NCI-H146 treated with DMSO at 0.1 percent for 48 hours (cell line): ENCODE results near the gene KCNAB1.

Source experiments
- DNase-seq: peaks from one replicate; lab custom pipeline; 2025; ENCODE audit not compliant: unreplicated experiment; lab: John Stamatoyannopoulos, UW

Gene KCNAB1

DNA sequence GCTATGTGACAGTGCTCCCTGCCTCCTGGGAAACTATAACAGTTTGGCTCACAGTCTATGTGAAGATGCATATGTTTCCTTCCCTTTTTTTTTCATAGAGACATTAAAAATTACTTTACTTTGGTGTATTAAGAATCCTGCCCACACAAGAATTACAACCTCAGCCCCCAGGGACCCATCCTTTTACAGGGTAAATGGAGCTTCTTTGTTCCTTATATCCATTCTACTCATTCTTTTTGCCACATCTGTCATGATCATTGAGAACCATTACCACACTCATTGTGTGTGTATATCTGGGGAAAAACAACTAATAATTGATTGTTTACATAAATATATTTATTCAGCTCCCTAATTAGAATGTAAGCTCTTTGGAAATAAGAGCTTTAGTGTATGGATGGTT lies 277.2 kb downstream of the KCNAB1 start:
- no peak for DNase-seq

- DNase-seq: no peak
Measured at GRCh38 chr3:156400062-156400461, 279.7 kb downstream of the KCNAB1 start.

GRCh38 chr3:156400735-156401134 lies 280.4 kb downstream of the KCNAB1 start:
- DNase-seq: no peak

DNA sequence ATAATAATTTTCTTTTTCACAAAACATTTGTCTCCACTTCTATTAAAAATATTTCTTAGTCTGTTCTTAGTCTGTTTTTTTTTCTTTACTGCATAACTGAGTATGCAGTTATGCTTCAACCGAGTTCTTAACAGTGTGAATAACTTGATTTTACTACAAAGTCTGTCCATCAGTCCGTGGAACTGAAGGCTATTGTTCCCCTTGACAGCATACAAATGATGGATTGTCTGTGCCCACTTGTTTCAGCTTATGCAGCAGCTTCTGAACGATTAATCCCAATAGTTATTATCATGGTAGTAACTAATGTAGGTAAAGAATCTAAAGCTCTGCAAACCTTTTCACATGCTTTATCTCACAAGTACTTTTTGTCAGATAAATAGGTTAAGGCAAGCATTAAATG lies 283.8 kb downstream of the KCNAB1 start:
- DNase-seq: no peak

DNA sequence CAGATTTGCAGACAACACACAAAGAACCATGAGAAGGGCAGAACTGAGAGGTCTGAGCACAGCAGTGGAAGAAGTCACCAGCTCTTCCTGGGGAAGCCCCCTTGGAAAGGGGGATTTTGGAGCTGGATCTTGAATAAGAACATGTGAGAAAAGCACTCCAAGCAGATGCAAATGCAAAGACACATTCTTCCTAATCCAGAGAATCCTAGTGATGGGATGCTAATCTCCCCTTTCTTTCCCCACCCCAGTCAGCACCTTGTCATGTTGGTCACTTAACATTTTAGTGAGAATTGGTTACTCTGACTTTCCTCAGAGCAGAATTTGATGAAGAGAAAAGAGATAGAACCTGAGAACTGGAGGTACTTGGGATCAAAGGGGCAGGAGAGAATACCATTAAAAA lies 286.0 kb downstream of the KCNAB1 start:
- DNase-seq: no peak

GRCh38 chr3:156407617-156408225 lies 287.3 kb downstream of the KCNAB1 start:
- no peak for DNase-seq

GRCh38 chr3:156409694-156410093 lies 289.3 kb downstream of the KCNAB1 start:
- DNase-seq: no peak

GRCh38 chr3:156412600-156412999 lies 292.2 kb downstream of the KCNAB1 start:
- DNase-seq: no peak

DNA sequence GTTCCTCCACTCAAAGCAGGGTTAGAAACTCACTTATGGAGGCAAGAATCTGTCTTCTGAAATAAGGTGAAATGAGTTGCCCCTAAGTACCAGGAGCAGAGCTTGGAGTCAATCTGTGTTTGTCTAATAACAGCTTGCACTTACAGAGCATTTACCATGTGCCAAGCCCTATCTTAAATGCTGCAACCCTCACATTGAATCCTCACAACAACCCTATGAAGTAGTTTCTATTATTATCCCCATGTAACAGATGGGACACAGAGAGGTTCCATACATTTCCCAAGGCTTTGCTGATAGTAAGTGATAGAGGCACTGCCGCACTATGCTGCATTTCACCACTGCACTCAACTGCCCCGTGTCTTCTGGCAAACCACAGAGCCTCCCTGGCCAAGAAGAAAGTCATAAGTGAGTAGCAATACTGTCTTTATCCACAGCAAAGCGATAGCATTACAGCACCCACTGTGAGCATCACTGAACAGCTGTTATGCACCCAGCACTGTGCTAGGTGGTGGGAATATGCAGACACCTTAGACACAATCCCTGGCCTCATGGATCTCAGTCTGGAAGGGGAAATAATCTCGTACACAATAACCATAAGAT lies 293.0 kb downstream of the KCNAB1 start:
- DNase-seq: no peak

DNA sequence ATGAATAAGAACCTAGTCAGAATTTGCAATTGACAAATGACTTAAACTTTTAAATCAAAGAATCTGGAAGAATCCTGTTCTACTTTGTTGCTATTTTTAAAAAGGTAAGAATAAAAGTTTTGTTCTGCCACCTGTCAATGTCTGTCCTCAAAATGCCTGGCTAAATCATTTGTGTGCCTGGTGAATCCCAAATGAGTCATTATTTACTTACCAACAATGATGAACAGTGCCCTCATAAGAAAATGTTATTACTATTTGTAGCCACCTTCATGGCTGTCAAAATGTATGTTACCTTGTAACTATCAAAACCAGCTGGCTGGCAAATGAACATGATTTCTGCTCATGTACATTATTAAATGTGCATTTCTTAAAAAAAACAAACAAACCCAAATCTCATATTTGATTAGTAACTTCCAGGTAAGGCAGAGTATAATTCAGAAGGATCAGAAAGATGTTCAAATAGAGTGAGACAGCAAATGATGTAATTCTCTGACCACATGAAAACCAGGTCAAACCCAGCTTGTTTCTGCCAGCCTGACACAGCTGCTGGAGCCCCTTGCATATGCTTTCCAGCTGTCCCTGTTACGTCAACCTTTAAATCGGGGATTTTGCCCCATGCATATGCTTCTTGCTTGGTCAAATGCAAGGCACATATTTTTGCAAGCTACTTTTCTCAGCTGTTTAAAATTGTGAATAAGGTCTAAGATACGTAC lies 296.6 kb downstream of the KCNAB1 start:
- DNase-seq: no peak

- DNase-seq: no peak
Measured at GRCh38 chr3:156417559-156418132, 297.3 kb downstream of the KCNAB1 start.

DNA sequence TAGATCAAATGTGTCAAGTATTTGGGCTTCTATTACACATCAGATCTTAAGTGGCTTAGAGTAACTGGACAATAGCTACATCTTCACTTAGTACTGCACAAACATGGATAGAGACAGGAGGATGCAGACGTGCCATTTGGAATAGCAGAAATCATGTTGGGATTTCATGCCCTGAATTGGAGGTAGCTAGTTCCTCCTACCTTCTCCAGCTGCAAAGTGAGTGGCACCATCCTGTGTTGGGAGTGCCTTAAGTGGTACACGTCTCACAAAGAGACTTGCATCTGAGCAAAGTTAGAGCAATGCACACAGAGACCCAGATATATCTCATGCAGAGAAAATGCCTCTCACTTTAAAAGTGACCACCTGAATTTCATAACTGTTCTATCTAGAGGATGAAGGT lies 298.1 kb downstream of the KCNAB1 start:
- DNase-seq: no peak

- DNase-seq: no peak
Measured at GRCh38 chr3:156421534-156421933, 301.2 kb downstream of the KCNAB1 start.

GRCh38 chr3:156424758-156425157 lies 304.4 kb downstream of the KCNAB1 start:
- no peak for DNase-seq

GRCh38 chr3:156425651-156426050 lies 305.3 kb downstream of the KCNAB1 start:
- DNase-seq: no peak

- no peak for DNase-seq
Measured at GRCh38 chr3:156429125-156429524, 308.7 kb downstream of the KCNAB1 start.

DNA sequence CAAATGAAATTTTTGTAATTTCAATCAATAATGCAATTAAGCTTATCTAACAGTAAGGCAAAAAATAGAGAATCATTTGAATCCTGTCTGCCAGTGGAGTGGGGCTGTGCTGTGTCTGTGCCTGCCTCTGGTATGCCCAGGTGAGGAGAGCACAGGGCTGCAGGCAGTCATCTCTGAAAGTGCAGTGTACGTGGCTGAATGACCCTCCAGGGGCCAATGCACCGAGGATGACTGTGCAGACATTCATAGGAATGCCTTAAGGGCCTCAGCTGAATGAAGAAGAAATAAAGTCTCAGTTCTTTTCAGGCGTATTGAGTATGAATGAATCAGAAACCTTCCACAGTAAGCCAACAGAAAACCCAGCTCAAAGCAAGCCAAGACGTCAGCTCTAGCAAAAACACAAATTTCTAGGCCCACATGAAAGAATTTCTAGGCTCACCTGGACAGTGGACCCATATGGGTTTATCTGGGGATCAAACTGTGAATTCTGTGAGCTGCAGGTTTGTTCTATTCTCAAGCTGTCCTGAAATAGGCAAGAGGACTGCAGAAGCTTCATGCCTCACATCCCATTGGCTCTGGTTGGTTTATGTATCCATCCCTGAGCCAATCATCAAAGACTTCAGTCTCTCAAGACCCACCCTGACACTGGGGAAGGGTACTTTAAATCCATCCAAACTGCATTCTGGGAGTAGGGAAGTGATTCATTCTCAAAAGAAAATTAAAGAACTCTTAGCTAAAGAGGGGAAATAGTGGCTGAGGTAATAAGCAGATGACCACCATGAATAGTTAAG lies 311.2 kb downstream of the KCNAB1 start:
- no peak for DNase-seq

DNA sequence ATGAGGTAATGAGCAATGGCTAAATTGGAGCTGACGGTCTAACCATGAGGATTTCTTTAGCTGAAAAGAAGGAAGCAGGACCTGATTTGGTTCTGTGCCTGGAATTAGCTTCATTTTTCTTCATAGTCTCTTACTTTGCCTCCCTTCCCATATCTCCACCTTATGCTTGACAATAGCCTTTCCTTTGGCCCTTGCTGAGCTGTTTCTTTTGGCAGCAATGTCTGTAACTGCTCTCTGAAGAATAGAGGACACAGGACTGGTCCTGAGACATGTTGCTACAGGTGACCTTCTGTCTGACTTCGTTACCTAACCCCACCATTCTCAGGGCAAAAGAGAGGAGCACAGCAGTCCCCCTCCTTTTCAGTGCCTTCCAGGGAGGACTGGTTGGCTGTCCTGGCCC lies 312.2 kb downstream of the KCNAB1 start:
- no peak for DNase-seq

DNA sequence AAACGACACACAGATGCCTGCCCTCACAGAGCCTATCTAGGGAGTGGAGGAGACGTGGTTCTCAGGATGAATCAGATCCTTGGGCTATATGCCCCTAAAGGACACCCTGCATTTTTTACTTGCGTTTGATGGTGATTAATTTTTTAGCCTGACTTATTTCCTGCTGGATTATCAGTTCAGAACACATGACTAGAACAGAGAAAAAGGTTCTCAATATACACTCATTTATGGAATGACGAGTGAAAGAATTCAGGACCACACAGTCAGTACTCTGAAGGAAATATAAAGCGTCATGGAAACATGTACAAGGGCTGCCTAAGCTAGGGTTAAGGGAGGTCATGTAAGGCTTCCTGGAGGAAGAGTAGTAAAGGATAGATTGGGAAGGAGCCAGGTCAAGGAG lies 312.8 kb downstream of the KCNAB1 start:
- DNase-seq: no peak

DNA sequence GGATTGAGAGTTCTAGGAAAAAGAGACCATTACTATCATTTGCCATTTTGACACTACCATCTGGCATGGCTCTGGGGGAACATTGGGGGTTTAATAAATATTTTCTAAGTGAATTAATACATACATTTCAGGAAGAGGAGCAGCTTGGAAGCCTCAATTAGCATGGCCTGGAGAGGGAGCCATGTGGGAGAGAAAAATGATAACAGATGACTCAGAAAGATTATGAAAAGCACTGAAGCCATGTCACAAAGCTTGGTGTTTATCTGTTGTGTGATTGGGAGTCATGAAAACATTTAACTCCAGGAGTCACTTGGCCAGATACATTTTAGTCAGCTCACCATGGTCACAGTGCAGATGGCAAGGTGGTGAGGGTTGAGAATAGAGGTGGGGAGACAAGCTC lies 313.5 kb downstream of the KCNAB1 start:
- DNase-seq: no peak

- no peak for DNase-seq
Measured at GRCh38 chr3:156434921-156435320, 314.5 kb downstream of the KCNAB1 start.
